Loucy (cell line): ENCODE results near the gene KIZ.

Experiments
- EZH2phosphoT487 ChIP-seq: fragments of 200-600 bp; IDR thresholded peaks from 2 replicates; pipeline ENCODE4 v1.6.1; 2018; ENCODE audit warnings: antibody characterized with exemption, mild to moderate bottlenecking, moderate library complexity, borderline replicate concordance
- TF ChIP-seq, protein P1 (sequence below): fragments of 200-600 bp; sonication (generic); conservative IDR thresholded peaks from 2 replicates; pipeline ENCODE4 v1.5.1; 2014; ENCODE audit warnings: mild to moderate bottlenecking, antibody characterized with exemption, low read length

DNA sequence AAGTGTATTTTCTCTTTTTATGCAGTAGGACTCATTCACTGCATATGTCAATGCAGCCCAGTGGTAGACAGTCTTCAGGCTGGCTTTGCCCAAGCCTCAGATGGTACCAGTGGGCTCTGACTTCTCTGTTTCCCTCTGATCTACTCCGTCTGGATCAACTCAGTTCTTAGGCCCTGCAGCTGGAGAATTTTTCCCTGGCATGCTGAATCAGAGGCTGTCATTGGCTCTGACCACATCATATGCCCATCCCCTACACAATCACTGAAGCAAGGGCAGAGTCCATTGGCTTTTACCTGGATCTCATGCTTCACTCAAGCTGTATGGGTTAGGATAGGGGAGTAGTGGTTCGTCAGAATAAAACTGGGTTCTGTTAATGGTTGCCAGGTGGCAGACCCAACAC is 57.8 kb downstream of the KIZ start:
- TF ChIP-seq, protein P1, sequence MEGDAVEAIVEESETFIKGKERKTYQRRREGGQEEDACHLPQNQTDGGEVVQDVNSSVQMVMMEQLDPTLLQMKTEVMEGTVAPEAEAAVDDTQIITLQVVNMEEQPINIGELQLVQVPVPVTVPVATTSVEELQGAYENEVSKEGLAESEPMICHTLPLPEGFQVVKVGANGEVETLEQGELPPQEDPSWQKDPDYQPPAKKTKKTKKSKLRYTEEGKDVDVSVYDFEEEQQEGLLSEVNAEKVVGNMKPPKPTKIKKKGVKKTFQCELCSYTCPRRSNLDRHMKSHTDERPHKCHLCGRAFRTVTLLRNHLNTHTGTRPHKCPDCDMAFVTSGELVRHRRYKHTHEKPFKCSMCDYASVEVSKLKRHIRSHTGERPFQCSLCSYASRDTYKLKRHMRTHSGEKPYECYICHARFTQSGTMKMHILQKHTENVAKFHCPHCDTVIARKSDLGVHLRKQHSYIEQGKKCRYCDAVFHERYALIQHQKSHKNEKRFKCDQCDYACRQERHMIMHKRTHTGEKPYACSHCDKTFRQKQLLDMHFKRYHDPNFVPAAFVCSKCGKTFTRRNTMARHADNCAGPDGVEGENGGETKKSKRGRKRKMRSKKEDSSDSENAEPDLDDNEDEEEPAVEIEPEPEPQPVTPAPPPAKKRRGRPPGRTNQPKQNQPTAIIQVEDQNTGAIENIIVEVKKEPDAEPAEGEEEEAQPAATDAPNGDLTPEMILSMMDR = no peak
- no peak for TF ChIP-seq EZH2phosphoT487
